ENCODE data around the gene ATP5F1E. TPM values are rescaled to one million over a fixed set of nuclear protein-coding genes. Genes with fewer than 3 reads are reported as not detected.

ATP5F1E gene
- total and polyA plus RNA-seq, 2 of the 4 experiments (the other 2 are of a cell fraction) = 3.8 to 34.5 TPM

DNA sequence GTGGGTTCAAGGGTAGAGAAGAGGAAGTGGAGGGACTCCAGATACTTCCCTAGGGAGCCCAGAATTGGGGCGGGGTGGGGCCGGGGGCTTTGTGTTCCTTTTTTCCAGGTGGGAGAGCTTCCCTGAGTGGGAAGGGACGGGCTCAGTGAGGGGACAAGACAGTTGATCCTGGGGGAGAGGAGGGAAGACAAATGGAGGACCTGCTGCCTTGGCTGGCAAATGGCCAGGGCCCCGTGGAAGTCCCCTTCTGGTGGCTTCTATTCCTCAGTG, 27.7 kb downstream of the ATP5F1E start:
- Histone ChIP-seq H2BK120ac (ENCODE audit: low read depth, low read length) (no peak overlapping the region), H2BK20ac (ENCODE audit: low read depth, low read length) (no peak overlapping the region), H4K5ac (ENCODE audit: low read depth, low read length) (no peak overlapping the region), H2BK15ac (ENCODE audit: low read depth, low read length) (no peak overlapping the region), H3K4me3 (ENCODE audit: insufficient read depth, low read depth, low read length) (no peak overlapping the region), H3K27me3 (ENCODE audit: control insufficient read depth, insufficient read depth, low read length) (no peaks in the 10 kb centered on the region), H4K20me1 (ENCODE audit: insufficient read depth, low read length) (no peaks in the 10 kb centered on the region; the same call in 1 of the 2 replicates), H2BK5ac (ENCODE audit: low read depth, low read length, poor library complexity, severe bottlenecking) (no peak overlapping the region), H3K4me1 (ENCODE audit: control insufficient read depth, insufficient read depth, low read length) (peaks cover 12% of the 10 kb centered on the region), H3K4me2 (ENCODE audit: low read depth, low read length) (no peak overlapping the region), H3K27ac (ENCODE audit: insufficient read depth, low read length) (no peak overlapping the region), H3K18ac (ENCODE audit: low read depth, low read length) (no peak overlapping the region), H3K56ac (ENCODE audit: extremely low read depth, insufficient read depth, low read length) (no peak overlapping the region), H3K14ac (replicated peaks; ENCODE audit: low read depth, low read length) (no peak overlapping the region), H2AK9ac (replicated peaks; ENCODE audit: low read depth, low read length, poor library complexity) (no peak overlapping the region), H2AK5ac (ENCODE audit: low read depth, low read length) (no peak overlapping the region), H3K36me3 (ENCODE audit: control insufficient read depth, insufficient read depth, low read length) (peaks cover 8% of the 10 kb centered on the region), H4K8ac (ENCODE audit: low read depth in 2 of 2, low read length in 2 of 2) (no peak overlapping the region), H3K23ac (ENCODE audit: low read depth, low read length) (no peak overlapping the region), H3K9me1 (ENCODE audit: insufficient read depth, low read length) (peaks cover 11% of the 10 kb centered on the region; the same call in 1 of the 2 replicates), H3K4ac (ENCODE audit: low read depth, low read length) (no peak overlapping the region), H3K9me3 (ENCODE audit: control insufficient read depth, insufficient read depth, low read length) (no peaks in the 10 kb centered on the region), H3K79me1 (ENCODE audit: low read depth in 1 of 2, low read length in 2 of 2) (peaks cover 10 to 35% of the 10 kb centered on the region in 2 experiments; a peak in 3 of 4 replicates), H4K91ac (ENCODE audit: insufficient read depth, low read depth, low read length) (no peak overlapping the region), H3K9ac (ENCODE audit: low read depth, low read length) (no peak overlapping the region), H2AFZ (replicated peaks; ENCODE audit: low read length, poor library complexity) (no peak overlapping the region)
- dilution Hi-C loops (cut with HindIII; ENCODE audit: low sequenced_read_pairs, unreplicated experiment) (no loop called here), in situ Hi-C loops (cut with MboI; ENCODE audit: low sequenced_read_pairs) (no loop called here), intact Hi-C loops (cut with micrococcal nuclease) (no loop called here)
- BruUV-seq (replicated peaks) = no TSS peak
- ChIA-PET POLR2A (ENCODE audit: unreplicated experiment) (no interaction called here), CTCF (no interaction called here)
- no peak for DNase-seq
- TF ChIP-seq, protein P1, sequence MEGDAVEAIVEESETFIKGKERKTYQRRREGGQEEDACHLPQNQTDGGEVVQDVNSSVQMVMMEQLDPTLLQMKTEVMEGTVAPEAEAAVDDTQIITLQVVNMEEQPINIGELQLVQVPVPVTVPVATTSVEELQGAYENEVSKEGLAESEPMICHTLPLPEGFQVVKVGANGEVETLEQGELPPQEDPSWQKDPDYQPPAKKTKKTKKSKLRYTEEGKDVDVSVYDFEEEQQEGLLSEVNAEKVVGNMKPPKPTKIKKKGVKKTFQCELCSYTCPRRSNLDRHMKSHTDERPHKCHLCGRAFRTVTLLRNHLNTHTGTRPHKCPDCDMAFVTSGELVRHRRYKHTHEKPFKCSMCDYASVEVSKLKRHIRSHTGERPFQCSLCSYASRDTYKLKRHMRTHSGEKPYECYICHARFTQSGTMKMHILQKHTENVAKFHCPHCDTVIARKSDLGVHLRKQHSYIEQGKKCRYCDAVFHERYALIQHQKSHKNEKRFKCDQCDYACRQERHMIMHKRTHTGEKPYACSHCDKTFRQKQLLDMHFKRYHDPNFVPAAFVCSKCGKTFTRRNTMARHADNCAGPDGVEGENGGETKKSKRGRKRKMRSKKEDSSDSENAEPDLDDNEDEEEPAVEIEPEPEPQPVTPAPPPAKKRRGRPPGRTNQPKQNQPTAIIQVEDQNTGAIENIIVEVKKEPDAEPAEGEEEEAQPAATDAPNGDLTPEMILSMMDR (conservative IDR thresholded peaks at IDR 0.05; ENCODE audit: low read depth, low read length) = no peak
- TF ChIP-seq MAZ (IDR thresholded peaks at IDR 0.05; ENCODE audit: borderline replicate concordance, low read depth, low read length) = no peak
- no peak for TF ChIP-seq RFX5 (IDR thresholded peaks at IDR 0.05; ENCODE audit: low read depth, low read length)
- no peak for TF ChIP-seq NFE2L2 (IDR thresholded peaks at IDR 0.05; ENCODE audit: low read depth, low read length)
- no peak for TF ChIP-seq MAFK (IDR thresholded peaks at IDR 0.05; ENCODE audit: low read depth, low read length)
- TF ChIP-seq RAD21 (IDR thresholded peaks at IDR 0.05; ENCODE audit: low read length) = no peak
- no peak for TF ChIP-seq POLR2A (IDR thresholded peaks at IDR 0.05; ENCODE audit: low read depth, low read length)
- TF ChIP-seq, protein P2, sequence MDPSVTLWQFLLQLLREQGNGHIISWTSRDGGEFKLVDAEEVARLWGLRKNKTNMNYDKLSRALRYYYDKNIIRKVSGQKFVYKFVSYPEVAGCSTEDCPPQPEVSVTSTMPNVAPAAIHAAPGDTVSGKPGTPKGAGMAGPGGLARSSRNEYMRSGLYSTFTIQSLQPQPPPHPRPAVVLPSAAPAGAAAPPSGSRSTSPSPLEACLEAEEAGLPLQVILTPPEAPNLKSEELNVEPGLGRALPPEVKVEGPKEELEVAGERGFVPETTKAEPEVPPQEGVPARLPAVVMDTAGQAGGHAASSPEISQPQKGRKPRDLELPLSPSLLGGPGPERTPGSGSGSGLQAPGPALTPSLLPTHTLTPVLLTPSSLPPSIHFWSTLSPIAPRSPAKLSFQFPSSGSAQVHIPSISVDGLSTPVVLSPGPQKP (IDR thresholded peaks at IDR 0.05; ENCODE audit: borderline replicate concordance, low read depth, low read length) = no peak
- TF ChIP-seq FOS (IDR thresholded peaks at IDR 0.05; ENCODE audit: low read depth, low read length) = no peak
- TF ChIP-seq CHD1 (IDR thresholded peaks at IDR 0.05; ENCODE audit: low read depth, low read length) = no peak
- TF ChIP-seq SMC3 (IDR thresholded peaks at IDR 0.05; ENCODE audit: low read depth, low read length) = no peak
- TF ChIP-seq RCOR1 (IDR thresholded peaks at IDR 0.05; ENCODE audit: insufficient replicate concordance, low read length) = no peak
- TF ChIP-seq BHLHE40 (IDR thresholded peaks at IDR 0.05; ENCODE audit: low read depth, low read length) = no peak
- no peak for TF ChIP-seq CEBPB (IDR thresholded peaks at IDR 0.05; ENCODE audit: low read depth, low read length)
- TF ChIP-seq, protein P3, sequence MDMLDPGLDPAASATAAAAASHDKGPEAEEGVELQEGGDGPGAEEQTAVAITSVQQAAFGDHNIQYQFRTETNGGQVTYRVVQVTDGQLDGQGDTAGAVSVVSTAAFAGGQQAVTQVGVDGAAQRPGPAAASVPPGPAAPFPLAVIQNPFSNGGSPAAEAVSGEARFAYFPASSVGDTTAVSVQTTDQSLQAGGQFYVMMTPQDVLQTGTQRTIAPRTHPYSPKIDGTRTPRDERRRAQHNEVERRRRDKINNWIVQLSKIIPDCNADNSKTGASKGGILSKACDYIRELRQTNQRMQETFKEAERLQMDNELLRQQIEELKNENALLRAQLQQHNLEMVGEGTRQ (IDR thresholded peaks at IDR 0.05; ENCODE audit: low read depth, low read length) = no peak
- no peak for TF ChIP-seq MXI1 (IDR thresholded peaks at IDR 0.05; ENCODE audit: borderline replicate concordance, low read depth, low read length)
- no CpG with 5 or more reads among the region's 4 CpGs for WGBS, 2 experiments (ENCODE audit: extremely low coverage in 2 of 2, insufficient read length in 1 of 2)
- no peak for ATAC-seq (ENCODE audit: low read depth)
